HEK293 (cell line): ENCODE results near the gene DNAJB6.
A peak's percentile ranks its signal among the peaks of the same experiment; 100 is the strongest.

Source experiments
- CTCF ChIA-PET: fragments of 350-600 bp; formaldehyde crosslinking; extraction: SDS; loops from one replicate; lab custom pipeline; 2021; ENCODE audit warnings: antibody characterized with exemption; lab: Yijun Ruan, JAX
- POLR2A ChIA-PET: fragments of 300-600 bp; formaldehyde crosslinking; extraction: SDS; loops from one replicate; lab custom pipeline; 2020; ENCODE audit warnings: antibody characterized with exemption, inconsistent platforms; lab: Yijun Ruan, JAX
- H3K27ac ChIP-seq: fragments of 200-500 bp; sonication (Bioruptor generic); 2 replicates; pipeline ENCODE4 v1.5.1; 2014; ENCODE audit warnings: low read depth, low read length, control low read depth, inconsistent platforms; ENCODE audit errors: extremely low read depth
- H3K36me3 ChIP-seq, 2 experiments: fragments of 200-500 bp in 1 of 2; sonication (Bioruptor generic) in 1 of 2; 1 replicate in 1 of 2; 2 replicates in 1 of 2; pipeline ENCODE4 v1.5.1; 2014 to 2017; ENCODE audit warnings: inconsistent platforms in 2 of 2, low read length in 2 of 2; ENCODE audit not compliant: control insufficient read depth in 2 of 2, insufficient read depth in 1 of 2
- H3K4me1 ChIP-seq: fragments of 200-500 bp; sonication (Bioruptor generic); 2 replicates; pipeline ENCODE4 v1.5.1; 2014; ENCODE audit warnings: mild to moderate bottlenecking, low read length, inconsistent platforms; ENCODE audit not compliant: control insufficient read depth, insufficient read depth
- H3K4me3 ChIP-seq: 2 replicates; pipeline ENCODE4 v1.5.1; 2011; ENCODE audit warnings: low read depth, mild to moderate bottlenecking, control low read depth, low read length, moderate library complexity
- H3K9me3 ChIP-seq: fragments of 200-500 bp; sonication (Bioruptor generic); 2 replicates; pipeline ENCODE4 v1.5.1; 2014; ENCODE audit warnings: low read depth, low read length, inconsistent platforms; ENCODE audit not compliant: control insufficient read depth, insufficient read depth
- KLF1 ChIP-seq: fragments of 450-650 bp; formaldehyde crosslinking; IDR thresholded peaks from 2 replicates; pipeline ENCODE4 v1.5.1; 2016; ENCODE audit warnings: missing biosample characterization, missing genetic modification characterization
- KLF16 ChIP-seq: fragments of 450-650 bp; formaldehyde crosslinking; IDR thresholded peaks from 2 replicates; pipeline ENCODE4 v1.5.1; 2017; ENCODE audit warnings: missing biosample characterization, missing genetic modification characterization
- KLF9 ChIP-seq: fragments of 450-650 bp; formaldehyde crosslinking; IDR thresholded peaks from 2 replicates; pipeline ENCODE4 v1.5.1; 2016; ENCODE audit warnings: missing biosample characterization, missing genetic modification characterization, low read depth
- MYNN ChIP-seq: fragments of 450-650 bp; formaldehyde crosslinking; IDR thresholded peaks from 2 replicates; pipeline ENCODE4 v1.5.1; 2016; ENCODE audit warnings: missing biosample characterization, missing genetic modification characterization, borderline replicate concordance
- REPIN1 ChIP-seq: fragments of 450-650 bp; formaldehyde crosslinking; IDR thresholded peaks from 2 replicates; pipeline ENCODE4 v1.5.1; 2017; ENCODE audit warnings: missing biosample characterization, missing genetic modification characterization, low read depth
- SCRT2 ChIP-seq: fragments of 450-650 bp; formaldehyde crosslinking; IDR thresholded peaks from 2 replicates; pipeline ENCODE4 v1.5.1; 2016; ENCODE audit warnings: missing biosample characterization, missing genetic modification characterization
- ZBTB1 ChIP-seq: fragments of 450-650 bp; formaldehyde crosslinking; IDR thresholded peaks from 2 replicates; pipeline ENCODE4 v1.5.1; 2016; ENCODE audit warnings: missing biosample characterization, missing genetic modification characterization
- ZBTB17 ChIP-seq: fragments of 450-650 bp; formaldehyde crosslinking; IDR thresholded peaks from 2 replicates; pipeline ENCODE4 v1.5.1; 2016; ENCODE audit warnings: missing biosample characterization, missing genetic modification characterization
- ZNF112 ChIP-seq: fragments of 450-650 bp; formaldehyde crosslinking; IDR thresholded peaks from 2 replicates; pipeline ENCODE4 v1.5.0; 2017; ENCODE audit warnings: missing biosample characterization, missing genetic modification characterization
- ZNF114 ChIP-seq: fragments of 450-650 bp; formaldehyde crosslinking; IDR thresholded peaks from 2 replicates; pipeline ENCODE4 v1.5.0; 2017; ENCODE audit warnings: missing biosample characterization, missing genetic modification characterization
- ZNF121 ChIP-seq: fragments of 450-650 bp; formaldehyde crosslinking; IDR thresholded peaks from 2 replicates; pipeline ENCODE4 v1.5.1; 2016; ENCODE audit warnings: missing biosample characterization, missing genetic modification characterization
- ZNF18 ChIP-seq: fragments of 450-650 bp; formaldehyde crosslinking; IDR thresholded peaks from 2 replicates; pipeline ENCODE4 v1.5.1; 2016; ENCODE audit warnings: missing biosample characterization, missing genetic modification characterization
- ZNF214 ChIP-seq: fragments of 450-650 bp; formaldehyde crosslinking; IDR thresholded peaks from 2 replicates; pipeline ENCODE4 v1.5.1; 2017; ENCODE audit warnings: missing biosample characterization, mild to moderate bottlenecking, missing genetic modification characterization, borderline replicate concordance
- ZNF223 ChIP-seq: fragments of 450-650 bp; formaldehyde crosslinking; IDR thresholded peaks from 2 replicates; pipeline ENCODE4 v1.5.1; 2016; ENCODE audit warnings: missing biosample characterization, missing genetic modification characterization
- ZNF324 ChIP-seq: fragments of 450-650 bp; formaldehyde crosslinking; IDR thresholded peaks from 2 replicates; pipeline ENCODE4 v1.5.1; 2016; ENCODE audit warnings: missing biosample characterization, missing genetic modification characterization
- ZNF449 ChIP-seq: fragments of 450-650 bp; formaldehyde crosslinking; IDR thresholded peaks from 2 replicates; pipeline ENCODE4 v1.5.1; 2017; ENCODE audit warnings: missing biosample characterization, mild to moderate bottlenecking, missing genetic modification characterization, moderate library complexity
- ZNF549 ChIP-seq: fragments of 450-650 bp; IDR thresholded peaks from 2 replicates; pipeline ENCODE4 v1.5.1; 2018; ENCODE audit warnings: missing biosample characterization, missing genetic modification characterization, mild to moderate bottlenecking, inconsistent platforms, moderate library complexity
- ZNF571 ChIP-seq: fragments of 450-650 bp; formaldehyde crosslinking; IDR thresholded peaks from 2 replicates; pipeline ENCODE4 v1.5.0; 2017; ENCODE audit warnings: missing biosample characterization, missing genetic modification characterization
- ZSCAN23 ChIP-seq: fragments of 450-650 bp; formaldehyde crosslinking; IDR thresholded peaks from 2 replicates; pipeline ENCODE4 v1.5.1; 2016; ENCODE audit warnings: missing biosample characterization, missing genetic modification characterization
- TF ChIP-seq, protein P1 (sequence below): fragments of 450-650 bp; IDR thresholded peaks from 2 replicates; pipeline ENCODE4 v1.5.1; 2018; ENCODE audit warnings: missing biosample characterization, mild to moderate bottlenecking, missing genetic modification characterization

The DNAJB6 gene

GRCh38 chr7:157392256-157393037 lies 55.6 kb downstream of the DNAJB6 start (continued):
- TF ChIP-seq ZNF324 (tag by site-specific recombination) (no peak), KLF16 (tag by site-specific recombination) (no peak), ZNF571 (tag by site-specific recombination) (no peak), ZNF112 (no peak), ZNF223 (tag by site-specific recombination) (no peak)

DNA sequence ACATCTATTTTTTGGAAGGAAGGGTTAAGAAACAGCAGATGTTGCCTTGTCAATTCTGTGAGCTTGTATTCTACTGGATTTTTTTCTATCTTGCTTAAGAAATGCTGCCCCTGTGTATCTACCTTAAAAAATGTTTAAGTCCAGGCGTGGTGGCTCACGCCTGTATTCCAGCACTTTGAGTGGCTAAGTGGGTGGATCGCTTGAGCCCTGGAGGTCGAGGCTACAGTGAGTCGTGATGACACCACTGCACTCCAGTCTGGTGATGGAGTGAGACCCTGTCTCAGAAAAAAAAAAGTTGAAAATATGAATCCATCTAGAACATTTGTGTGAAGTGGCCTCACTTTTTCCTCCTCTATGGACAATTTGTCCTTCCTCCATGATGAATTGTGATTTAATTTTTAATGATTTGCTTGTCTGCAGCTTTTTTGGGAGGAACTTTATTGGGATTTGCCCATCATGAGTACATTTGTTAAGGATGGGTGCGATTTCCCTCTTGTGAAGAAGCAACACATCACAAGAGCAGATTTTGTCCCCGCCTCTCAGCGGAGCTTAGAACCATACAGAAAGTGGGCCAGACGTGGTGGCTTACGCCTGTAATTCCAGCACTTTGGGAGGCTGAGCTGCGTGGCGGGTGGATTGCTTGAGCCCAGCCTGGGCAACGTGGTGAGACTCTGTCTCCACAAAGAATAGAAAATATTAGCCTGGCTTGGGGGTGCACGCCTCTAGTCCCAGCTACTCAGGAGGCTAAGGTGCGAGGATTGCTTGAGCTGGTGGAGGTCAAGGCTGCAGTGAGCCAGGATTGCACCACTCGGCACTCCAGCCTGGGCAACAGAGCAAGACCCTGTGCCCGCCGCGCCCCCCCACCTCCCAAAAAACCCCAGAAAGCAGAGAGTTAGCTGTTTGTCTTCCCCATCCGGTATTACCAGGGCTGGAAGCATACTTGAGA lies 57.7 kb downstream of the DNAJB6 start:
- Histone ChIP-seq H3K27ac (no peak overlapping the region), H3K4me1 (no peaks in the 10 kb centered on the region), H3K36me3 (peaks cover 0 to 32% of the 10 kb centered on the region in 2 experiments; a peak in 2 of 3 replicates), H3K4me3 (no peak overlapping the region), H3K9me3 (no peaks in the 10 kb centered on the region)
- CTCF ChIA-PET, result interaction anchor here (0.6 to 2.4 kb wide), 6 partner anchors 7 to 407 kb away, joined by 3 to 5 read pairs (median 3); no protein-coding TSS in a partner anchor
- POLR2A ChIA-PET, result no interaction called here
- TF ChIP-seq KLF9 (no peak), ZNF121 (peak; percentile 50; the same call in 1 of the 2 replicates), ZBTB1 (no peak)
- TF ChIP-seq, protein P1, sequence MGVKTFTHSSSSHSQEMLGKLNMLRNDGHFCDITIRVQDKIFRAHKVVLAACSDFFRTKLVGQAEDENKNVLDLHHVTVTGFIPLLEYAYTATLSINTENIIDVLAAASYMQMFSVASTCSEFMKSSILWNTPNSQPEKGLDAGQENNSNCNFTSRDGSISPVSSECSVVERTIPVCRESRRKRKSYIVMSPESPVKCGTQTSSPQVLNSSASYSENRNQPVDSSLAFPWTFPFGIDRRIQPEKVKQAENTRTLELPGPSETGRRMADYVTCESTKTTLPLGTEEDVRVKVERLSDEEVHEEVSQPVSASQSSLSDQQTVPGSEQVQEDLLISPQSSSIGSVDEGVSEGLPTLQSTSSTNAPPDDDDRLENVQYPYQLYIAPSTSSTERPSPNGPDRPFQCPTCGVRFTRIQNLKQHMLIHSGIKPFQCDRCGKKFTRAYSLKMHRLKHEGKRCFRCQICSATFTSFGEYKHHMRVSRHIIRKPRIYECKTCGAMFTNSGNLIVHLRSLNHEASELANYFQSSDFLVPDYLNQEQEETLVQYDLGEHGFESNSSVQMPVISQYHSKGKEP (tag by site-specific recombination), result no peak

DNA sequence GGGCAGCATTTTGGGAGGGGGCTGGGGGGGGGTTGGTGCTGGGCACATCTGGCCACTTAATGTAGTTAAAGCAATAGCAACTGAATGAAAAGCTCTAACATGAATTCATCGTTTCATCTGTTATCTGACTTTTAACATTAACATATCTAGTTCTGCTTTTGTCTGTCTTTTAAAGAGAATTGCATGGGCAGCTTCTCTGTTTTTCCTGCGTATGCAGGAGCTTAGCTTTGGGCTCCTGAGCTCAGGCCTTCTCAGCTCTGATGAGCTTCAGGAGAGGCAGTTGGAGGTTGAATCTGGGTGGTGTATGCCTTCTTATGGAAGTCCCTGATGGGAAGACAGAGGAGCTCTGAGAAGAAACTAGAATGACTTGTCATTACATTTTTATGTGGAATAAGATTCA lies 58.4 kb downstream of the DNAJB6 start:
- TF ChIP-seq SCRT2 (tag by site-specific recombination), result no peak
- no peak for TF ChIP-seq ZNF549 (tag by site-specific recombination)
- TF ChIP-seq KLF1, result no peak
- TF ChIP-seq MYNN (tag by site-specific recombination), result no peak
- no peak for TF ChIP-seq ZNF114 (tag by site-specific recombination)
- no peak for TF ChIP-seq ZSCAN23 (tag by site-specific recombination)
- no peak for TF ChIP-seq ZNF18 (tag by site-specific recombination)
- no peak for TF ChIP-seq REPIN1
- TF ChIP-seq ZNF214, result no peak
- no peak for TF ChIP-seq ZNF449 (tag by site-specific recombination)
- TF ChIP-seq ZBTB17 (tag by site-specific recombination), result no peak
- H3K4me1 ChIP-seq, result no peaks in the 10 kb centered on the region
- CTCF ChIA-PET, result interaction anchor here (0.7 to 2.4 kb wide), 3 partner anchors 8 to 56 kb away, joined by 3 to 5 read pairs (median 5); no protein-coding TSS in a partner anchor
- H3K4me3 ChIP-seq, result no peak overlapping the region
- POLR2A ChIA-PET, result no interaction called here
- no peak overlapping the region for H3K27ac ChIP-seq
- H3K9me3 ChIP-seq, result no peaks in the 10 kb centered on the region
- peaks cover 0 to 28% of the 10 kb centered on the region in 2 experiments; a peak in 2 of 3 replicates for H3K36me3 ChIP-seq
